Mucosa of gallbladder (tissue), 1 donor: ENCODE data around the gene MAP1LC3A. TPM values are rescaled to one million over a fixed set of nuclear protein-coding genes. Genes with fewer than 3 reads are reported as not detected.
A peak's percentile ranks its signal among the peaks of the same experiment; 100 is the strongest.

ENCODE experiments used
- DNase-seq: peaks from one replicate; pipeline ENCODE4 v3.0.0-alpha.2; 2020; ENCODE audit warnings: low spot score
- total RNA-seq: library from RNA; stranded (reverse); gene quantifications from one replicate; pipeline ENCODE4 v1.2.1, GENCODE V29; 2021
- donor health status: DM: no; HTN: no; CAD: no.

The MAP1LC3A gene
- total RNA-seq, 1 donor from 2014 or later = 94.4 TPM

- DNase-seq = no peak
Measured at GRCh38 chr20:34575756-34576155, 17.2 kb downstream of the MAP1LC3A start.

GRCh38 chr20:34577061-34577460 lies 18.5 kb downstream of the MAP1LC3A start:
- DNase-seq = no peak

DNA sequence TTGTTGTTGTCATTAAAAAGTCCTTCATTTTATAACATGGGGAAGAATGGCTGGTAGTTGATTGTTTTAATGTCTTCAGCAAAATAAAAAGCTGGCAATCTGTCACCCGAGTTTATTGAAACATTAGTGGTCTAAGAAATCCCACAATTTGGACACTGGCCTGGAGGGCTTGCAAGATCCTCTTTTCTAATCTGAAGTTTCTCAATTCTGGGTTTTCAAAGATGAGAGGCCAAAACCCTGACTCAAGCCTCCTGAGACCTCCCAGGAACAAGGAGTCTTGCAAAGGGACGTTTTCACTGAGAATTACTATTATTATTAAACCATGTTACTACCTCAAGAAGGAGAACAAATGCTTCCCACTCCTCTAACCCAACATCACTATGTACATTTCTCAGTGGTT lies 19.5 kb downstream of the MAP1LC3A start:
- no peak for DNase-seq

DNA sequence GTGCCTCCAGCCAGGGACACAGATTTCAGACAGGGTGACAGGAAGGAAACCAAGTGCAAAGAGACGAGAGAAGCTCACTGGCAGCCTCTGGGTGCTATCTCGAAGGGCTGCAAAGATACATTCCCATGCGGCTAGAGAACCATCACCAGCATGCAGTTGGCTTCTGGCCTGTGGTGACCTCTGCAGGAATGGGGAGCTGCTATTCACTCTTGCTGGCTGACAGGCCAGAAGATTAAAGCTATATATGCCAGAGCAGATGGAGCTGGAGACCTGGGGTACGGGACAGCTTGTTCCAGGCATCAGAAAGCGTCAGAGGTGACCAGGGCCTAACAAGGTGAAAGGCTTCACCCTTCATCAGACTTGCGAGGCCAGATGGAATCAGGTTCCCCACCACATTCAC lies 20.0 kb downstream of the MAP1LC3A start:
- DNase-seq = no peak

DNA sequence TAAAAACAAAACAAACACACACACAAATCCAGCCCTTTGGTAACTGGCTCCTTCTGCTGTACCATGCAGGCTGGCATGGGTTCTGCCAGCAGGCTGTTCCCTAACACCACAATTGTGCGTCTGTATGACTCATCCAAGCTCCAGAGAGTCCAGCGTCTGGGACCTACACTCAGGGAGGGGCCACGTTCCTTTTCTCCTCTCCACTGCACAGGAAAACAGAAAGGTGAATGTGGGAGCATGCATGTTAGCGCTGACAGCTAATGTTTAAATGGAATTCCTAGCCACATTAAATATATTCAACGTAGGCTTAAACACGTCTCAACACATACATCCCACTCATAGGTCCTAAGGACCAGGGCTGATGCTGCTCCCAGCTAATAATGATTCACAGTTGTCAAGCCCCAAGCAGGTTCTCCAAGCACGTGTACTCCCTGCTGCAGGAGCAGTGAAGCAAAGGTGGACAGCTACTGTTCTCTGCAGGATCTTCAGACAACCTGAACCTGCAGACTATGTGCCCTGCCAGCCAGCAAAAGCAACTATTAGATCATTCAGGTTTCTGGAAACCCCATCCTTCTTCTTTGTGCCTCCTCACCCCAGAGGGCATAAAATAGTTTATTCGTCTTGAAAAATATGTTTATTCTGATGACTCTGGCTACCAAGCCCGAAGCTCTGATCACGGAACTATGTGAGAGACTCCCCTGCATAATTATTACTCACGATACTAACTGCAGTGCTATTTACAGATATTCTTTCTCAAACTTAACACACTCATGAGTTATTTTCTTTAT lies 20.9 kb downstream of the MAP1LC3A start:
- peak; percentile 69 for DNase-seq

- DNase-seq = no peak
Measured at GRCh38 chr20:34579979-34580940, 21.7 kb downstream of the MAP1LC3A start.

GRCh38 chr20:34581341-34582184 lies 23.0 kb downstream of the MAP1LC3A start:
- no peak for DNase-seq

DNA sequence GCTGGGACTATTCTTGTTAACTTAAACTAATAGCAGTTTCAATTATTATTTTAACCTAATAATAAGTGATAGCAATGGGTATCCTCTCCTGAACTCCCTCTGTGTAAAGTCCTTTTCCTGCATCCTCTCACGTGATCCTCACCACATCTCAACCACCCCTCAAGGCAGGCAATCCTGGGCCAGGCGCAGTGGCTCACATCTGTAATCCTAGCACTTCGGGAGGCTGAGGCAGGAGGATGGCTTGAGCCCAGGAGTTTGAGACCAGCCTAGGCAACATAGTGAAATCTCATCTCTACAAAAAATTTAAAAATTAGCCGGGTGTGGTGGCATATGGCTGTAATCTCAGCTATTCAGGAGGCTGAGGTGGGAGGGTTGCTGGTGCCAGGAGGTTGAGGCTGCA lies 23.7 kb downstream of the MAP1LC3A start:
- DNase-seq = no peak

GRCh38 chr20:34582911-34583310 lies 24.4 kb downstream of the MAP1LC3A start:
- no peak for DNase-seq

- no peak for DNase-seq
Measured at GRCh38 chr20:34583544-34583943, 25.0 kb downstream of the MAP1LC3A start.

DNA sequence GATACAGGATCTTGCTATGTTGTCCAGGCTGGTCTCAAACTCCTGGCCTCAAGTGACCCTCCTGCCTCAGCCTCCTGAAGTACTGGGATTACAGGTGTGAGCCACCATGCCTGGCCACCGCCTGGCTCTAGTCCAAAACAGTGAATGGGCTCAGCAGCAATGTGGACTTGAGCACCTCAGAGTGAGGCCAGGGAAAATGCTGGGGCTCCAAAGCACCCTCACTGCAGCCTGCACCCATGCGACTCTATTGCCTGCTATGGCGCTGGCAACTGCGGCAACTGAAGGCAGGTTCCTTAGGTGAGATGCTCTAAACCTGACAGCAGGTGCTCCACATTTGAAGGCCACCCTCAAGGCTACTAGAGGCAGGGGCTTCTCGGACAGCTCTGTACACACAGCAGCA lies 26.5 kb downstream of the MAP1LC3A start:
- DNase-seq = no peak

DNA sequence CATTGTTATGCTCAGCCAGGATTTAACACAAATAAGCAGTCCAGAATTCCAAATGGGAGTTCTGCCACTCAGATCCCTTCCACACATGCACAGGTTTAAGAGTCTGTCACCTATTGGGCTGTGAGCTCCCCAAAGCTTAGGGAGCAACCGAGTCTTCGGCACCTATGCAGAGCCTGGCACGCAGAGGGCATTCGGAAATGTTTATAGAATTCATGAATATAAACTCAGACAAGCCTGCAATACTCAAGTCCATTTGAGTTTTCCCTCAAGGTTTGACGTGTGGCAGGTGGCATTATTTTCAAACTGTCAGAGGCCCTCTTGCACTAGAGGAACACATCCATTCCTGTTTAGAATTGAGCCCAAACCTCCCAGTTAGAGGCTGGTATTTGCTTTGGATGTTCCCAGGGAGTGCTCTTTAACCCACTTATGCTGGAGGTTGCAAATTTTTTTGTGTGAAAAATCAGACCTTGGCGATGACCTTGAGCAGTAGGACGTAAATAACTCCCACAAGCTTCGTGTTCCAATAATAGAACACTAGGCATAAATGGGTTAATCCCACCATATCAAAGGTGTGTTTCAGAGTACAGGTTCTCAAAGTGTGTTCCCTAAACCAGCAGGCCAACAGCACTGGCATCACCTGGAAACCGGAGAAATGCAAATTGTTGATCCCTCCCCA lies 28.1 kb downstream of the MAP1LC3A start:
- DNase-seq = no peak

DNA sequence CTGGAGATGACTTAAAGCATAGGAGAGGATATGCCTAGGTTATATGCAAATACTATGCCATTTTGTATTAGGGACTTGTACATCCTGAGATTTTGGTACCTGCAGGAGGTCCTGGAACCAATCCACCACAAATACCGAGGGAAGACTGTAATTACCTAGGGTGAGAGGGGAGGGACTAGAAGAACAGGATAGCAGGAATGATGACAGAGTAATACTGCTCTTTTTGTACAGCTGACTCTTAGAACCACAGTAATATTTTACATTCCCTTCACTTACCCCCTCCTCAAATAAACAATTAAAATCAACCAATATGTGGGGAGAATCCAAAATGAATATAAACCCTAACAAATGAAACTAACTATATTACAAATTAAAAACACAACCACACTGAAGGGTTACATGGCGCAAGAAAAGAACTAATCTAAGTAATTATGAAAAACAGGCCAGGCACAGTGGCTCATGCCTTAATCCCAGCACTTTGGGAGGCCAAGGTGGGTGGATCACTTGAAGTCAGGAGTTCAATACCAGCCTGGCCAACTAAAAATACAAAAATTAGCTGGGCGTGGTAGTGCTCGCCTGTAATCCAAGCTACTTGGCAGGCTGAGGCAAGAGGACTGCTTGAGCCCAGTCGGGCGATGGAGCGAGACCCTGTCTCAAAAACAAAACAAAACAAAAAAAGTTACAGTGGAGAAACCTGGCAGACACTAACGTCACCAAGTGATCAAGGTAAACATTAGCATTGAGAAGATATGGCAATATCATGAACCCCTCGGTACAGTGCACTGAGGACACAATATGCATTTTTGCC lies 37.1 kb downstream of the MAP1LC3A start:
- no peak for DNase-seq

DNA sequence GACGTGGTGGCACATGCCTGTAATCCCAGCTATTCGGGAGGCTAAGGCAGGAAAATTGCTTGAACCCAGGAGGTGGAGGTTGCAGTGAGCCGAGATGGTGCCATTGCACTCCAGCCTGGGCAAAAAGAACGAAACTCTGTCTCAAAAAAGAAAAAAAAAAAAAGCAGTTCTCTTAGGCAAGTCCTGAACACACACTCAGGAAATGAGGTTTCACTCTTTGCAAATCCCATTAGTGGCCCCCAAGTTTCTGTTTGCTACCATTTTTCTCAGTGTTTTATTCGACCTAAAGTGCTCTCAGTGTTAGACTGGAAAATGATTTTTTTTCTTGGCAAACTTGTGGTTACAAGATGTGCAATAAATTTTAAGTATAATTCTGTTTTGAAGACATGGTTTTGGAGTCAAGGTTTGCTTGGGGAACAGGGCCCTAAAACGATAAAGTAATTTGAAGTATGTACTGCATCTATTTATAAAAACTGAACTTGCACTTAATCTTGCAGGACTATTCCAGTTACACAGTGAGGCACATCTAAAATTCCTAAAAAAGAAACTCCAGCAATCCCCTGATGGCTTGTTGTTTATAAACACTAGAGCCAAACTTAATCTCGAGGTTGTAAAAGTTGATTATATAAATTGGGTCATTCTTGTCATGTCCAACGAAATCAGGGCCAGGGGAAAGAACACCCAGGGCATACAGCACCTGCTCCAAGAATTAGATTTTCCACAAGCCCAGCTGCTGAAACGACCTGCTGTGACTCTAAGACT lies 42.6 kb downstream of the MAP1LC3A start:
- no peak for DNase-seq

DNA sequence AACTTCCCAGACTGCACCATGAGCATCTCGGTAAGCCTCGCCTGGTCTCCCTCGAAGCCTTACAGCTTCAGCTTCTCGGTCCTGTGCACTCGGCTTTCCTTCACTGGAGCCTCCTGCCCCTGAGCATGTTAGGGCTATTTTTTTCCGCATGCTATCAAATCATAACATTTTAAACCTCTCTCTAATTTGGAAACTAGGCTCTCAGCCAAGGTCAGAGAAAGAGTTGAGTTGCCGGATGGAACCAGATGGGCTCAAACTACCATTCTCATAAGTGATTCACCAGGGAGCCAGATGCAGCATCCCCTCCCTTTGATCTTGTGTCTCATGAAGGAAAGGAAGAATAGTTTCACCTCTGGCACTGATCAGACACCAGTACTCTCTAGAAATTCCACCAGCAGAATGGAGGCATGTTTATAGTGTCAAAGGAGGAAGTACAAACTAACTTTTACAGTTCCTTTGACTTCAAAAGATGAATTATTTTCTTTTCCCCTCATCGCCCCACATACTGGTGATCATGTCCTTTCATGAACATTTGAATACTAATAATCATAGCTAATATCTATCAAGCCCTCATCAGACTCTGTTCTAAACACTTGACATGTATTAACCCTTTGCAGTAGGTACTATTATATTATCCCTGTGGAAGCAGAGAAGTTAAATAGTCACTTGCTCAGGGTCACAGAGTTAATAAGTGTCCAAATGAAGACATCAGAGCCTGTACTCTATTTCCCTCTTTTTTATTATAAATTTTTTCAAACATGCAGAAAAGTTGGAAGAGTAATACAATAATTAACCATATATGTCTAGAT lies 46.7 kb downstream of the MAP1LC3A start:
- DNase-seq = no peak

- no peak for DNase-seq
Measured at GRCh38 chr20:34607066-34607465, 48.5 kb downstream of the MAP1LC3A start.
